ENCODE data around the gene IL37. TPM values are rescaled to one million over a fixed set of nuclear protein-coding genes. Genes with fewer than 3 reads are reported as not detected.

Gene IL37
- polyA plus RNA-seq, 2 of the 4 experiments (the other 2 are of a cell fraction), result not detected

DNA sequence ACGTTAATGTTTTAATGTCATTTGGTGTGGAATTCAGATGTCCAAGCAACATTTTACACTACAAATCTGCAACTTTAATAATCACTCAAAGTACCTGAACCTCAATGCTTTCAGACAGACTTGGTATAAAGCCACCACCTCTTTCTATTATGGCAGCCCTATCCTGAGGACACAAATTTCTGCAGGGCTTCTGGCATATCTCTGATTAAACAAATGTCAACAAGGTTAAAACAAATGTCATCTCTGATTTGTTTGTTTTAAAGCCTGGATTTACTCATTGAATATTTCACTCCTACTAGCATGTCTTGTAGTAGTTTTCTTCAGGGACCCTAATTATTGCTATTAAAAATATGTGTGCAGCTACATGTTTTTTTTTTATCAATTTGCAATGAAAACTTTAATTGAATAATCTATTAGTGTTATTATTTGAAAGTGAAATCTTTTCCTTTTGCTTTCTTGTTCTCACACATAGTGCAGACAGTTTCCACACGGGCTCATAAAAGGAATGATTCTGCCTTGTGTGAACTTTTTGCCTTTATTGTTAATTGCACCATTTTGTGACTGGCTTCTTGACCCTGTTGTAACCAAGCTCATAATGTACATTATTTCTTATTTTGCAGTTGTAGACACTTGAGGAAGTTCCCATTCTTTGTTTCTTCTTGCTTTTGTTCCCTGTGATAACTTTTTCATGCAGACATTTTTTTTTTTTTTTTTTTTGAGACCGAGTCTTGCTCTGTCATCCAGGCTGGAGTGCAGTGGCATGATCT lies 30.1 kb downstream of the IL37 start:
- ATAC-seq, result no peak
- 65% methylated on average over 3 of the region's 3 CpGs for WGBS (ENCODE audit: missing lambda C conversion rate)
- Histone ChIP-seq H3K27ac (no peak overlapping the region), H3K4me1 (no peaks in the 10 kb centered on the region), H3K4me2 (no peak overlapping the region), H3K9me3 (peaks cover 17% of the 10 kb centered on the region), H3K4me3 (no peak overlapping the region)
- TF ChIP-seq POLR2A (IDR thresholded peaks at IDR 0.05; ENCODE audit: low read length) (no peak), HMGXB4 (CRISPR knock-in tag; IDR thresholded peaks at IDR 0.05; ENCODE audit: borderline replicate concordance) (no peak), JUN (IDR thresholded peaks at IDR 0.05) (no peak), HOXA7 (CRISPR knock-in tag; IDR thresholded peaks at IDR 0.05) (no peak)
- no peak for FAIRE-seq
- ChIA-PET CTCF (interaction anchor here (0.6 to 6.7 kb wide), 41 partner anchors 11 to 439 kb away, joined by 3 to 120 read pairs (median 5); partner anchors contain the start of gene CKAP2L), POLR2A (interaction anchor here (0.7 kb wide), 2 partner anchors 76 to 194 kb away, joined by 5 to 8 read pairs; no protein-coding TSS in a partner anchor)
- DNase-seq (ENCODE audit: low read depth in 1 of 2, low spot score in 1 of 2), result no peak

- DNase-seq (ENCODE audit: low read depth in 1 of 2, low spot score in 1 of 2) (peak; percentile 43 to 78), ATAC-seq (peak; percentile 97 to 99), FAIRE-seq (no peak)
- Histone ChIP-seq H3K4me2 (no peak overlapping the region), H3K4me1 (no peaks in the 10 kb centered on the region), H3K27ac (no peak overlapping the region), H3K4me3 (no peak overlapping the region), H3K9me3 (peaks cover 22% of the 10 kb centered on the region)
- POLR2A ChIA-PET, result interaction anchor here (0.7 kb wide), 2 partner anchors 75 to 195 kb away, joined by 5 to 8 read pairs; no protein-coding TSS in a partner anchor
- TF ChIP-seq RFX5 (IDR thresholded peaks at IDR 0.05), result no peak
- TF ChIP-seq, protein P1, sequence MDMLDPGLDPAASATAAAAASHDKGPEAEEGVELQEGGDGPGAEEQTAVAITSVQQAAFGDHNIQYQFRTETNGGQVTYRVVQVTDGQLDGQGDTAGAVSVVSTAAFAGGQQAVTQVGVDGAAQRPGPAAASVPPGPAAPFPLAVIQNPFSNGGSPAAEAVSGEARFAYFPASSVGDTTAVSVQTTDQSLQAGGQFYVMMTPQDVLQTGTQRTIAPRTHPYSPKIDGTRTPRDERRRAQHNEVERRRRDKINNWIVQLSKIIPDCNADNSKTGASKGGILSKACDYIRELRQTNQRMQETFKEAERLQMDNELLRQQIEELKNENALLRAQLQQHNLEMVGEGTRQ (IDR thresholded peaks at IDR 0.05), result no peak
- no peak for TF ChIP-seq RNF2 (IDR thresholded peaks at IDR 0.05; ENCODE audit: borderline replicate concordance, low read depth)
- no peak for TF ChIP-seq CHD2 (IDR thresholded peaks at IDR 0.05; ENCODE audit: low read length, partially characterized antibody)
- TF ChIP-seq RAD21 (conservative IDR thresholded peaks at IDR 0.05 in 1 of 2, IDR thresholded peaks at IDR 0.05 in 1 of 2), result peak; percentile 78 to 90
- peak; percentile 61 for TF ChIP-seq SMC3 (IDR thresholded peaks at IDR 0.05)
- TF ChIP-seq, protein P2, sequence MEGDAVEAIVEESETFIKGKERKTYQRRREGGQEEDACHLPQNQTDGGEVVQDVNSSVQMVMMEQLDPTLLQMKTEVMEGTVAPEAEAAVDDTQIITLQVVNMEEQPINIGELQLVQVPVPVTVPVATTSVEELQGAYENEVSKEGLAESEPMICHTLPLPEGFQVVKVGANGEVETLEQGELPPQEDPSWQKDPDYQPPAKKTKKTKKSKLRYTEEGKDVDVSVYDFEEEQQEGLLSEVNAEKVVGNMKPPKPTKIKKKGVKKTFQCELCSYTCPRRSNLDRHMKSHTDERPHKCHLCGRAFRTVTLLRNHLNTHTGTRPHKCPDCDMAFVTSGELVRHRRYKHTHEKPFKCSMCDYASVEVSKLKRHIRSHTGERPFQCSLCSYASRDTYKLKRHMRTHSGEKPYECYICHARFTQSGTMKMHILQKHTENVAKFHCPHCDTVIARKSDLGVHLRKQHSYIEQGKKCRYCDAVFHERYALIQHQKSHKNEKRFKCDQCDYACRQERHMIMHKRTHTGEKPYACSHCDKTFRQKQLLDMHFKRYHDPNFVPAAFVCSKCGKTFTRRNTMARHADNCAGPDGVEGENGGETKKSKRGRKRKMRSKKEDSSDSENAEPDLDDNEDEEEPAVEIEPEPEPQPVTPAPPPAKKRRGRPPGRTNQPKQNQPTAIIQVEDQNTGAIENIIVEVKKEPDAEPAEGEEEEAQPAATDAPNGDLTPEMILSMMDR (IDR thresholded peaks at IDR 0.05), result peak; percentile 70
- 20% methylated on average over 11 of the region's 14 CpGs for WGBS (ENCODE audit: missing lambda C conversion rate)
- CTCF ChIA-PET, result interaction anchor here (0.6 to 6.7 kb wide), 39 partner anchors 10 to 440 kb away, joined by 3 to 120 read pairs (median 5); partner anchors contain the start of gene CKAP2L
These were observed 31.0 kb downstream of the IL37 start for GRCh38 chr2:112941753-112942653.

- no peak for DNase-seq (ENCODE audit: low read depth in 1 of 2, low spot score in 1 of 2)
These were observed 31.7 kb downstream of the IL37 start for GRCh38 chr2:112942654-112943002.

More at GRCh38 chr2:112942654-112943002, 31.7 kb downstream of the IL37 start:
- ChIA-PET POLR2A (no interaction called here), CTCF (interaction anchor here (0.9 to 6.7 kb wide), 15 partner anchors 13 to 313 kb away, joined by 3 to 120 read pairs (median 8); no protein-coding TSS in a partner anchor)
- no peaks in the 10 kb centered on the region for H3K4me1 ChIP-seq
- no peak overlapping the region for H3K4me2 ChIP-seq
- H3K4me3 ChIP-seq, result no peak overlapping the region
- H3K27ac ChIP-seq, result no peak overlapping the region
- peaks cover 27% of the 10 kb centered on the region for H3K9me3 ChIP-seq
- TF ChIP-seq ZSCAN20 (CRISPR knock-in tag; IDR thresholded peaks at IDR 0.05), result no peak
- WGBS (ENCODE audit: missing lambda C conversion rate), result 15% methylated on average over 2 of the region's 2 CpGs
- no peak for FAIRE-seq
- ATAC-seq, result peak in 1 of 2 experiments; percentile 27; a peak in 1 of 6 replicates
